NCI-H526 treated with DMSO at 0.1 percent for 48 hours (cell line): ENCODE results near the gene PDE4D.

Experiments
- DNase-seq: peaks from one replicate; lab custom pipeline; 2025; lab: John Stamatoyannopoulos, UW

The PDE4D gene

DNA sequence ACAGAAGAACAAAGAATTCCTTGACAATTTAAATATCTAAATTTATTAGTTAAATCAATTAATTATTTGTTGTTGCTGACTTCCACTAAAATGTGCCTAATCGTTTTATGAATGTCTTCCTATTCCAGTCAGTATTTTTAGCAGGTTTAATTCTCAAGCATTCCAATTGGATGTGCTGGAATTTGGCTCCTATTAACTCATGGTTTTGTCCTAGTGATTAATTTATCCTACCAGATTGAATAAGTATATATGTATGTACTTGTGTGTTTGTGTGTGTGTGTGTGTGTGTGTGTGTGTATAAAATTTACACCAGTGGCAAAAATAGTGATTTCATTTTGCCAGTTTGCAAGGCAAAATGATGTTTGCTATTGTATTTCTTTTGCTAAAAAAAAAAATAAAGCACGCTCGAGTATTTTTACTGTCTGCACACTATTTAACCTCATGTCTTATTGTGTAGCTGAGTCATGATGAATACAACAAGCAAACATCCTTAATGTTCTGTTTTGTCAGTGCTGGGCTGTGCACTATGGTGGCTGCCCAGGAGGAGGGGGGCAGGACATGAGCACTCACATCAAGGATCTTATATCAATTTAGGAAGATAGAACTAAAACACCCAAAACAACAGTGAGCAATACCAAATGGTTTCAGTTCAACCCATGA lies 375.5 kb downstream of the PDE4D start:
- DNase-seq: no peak

DNA sequence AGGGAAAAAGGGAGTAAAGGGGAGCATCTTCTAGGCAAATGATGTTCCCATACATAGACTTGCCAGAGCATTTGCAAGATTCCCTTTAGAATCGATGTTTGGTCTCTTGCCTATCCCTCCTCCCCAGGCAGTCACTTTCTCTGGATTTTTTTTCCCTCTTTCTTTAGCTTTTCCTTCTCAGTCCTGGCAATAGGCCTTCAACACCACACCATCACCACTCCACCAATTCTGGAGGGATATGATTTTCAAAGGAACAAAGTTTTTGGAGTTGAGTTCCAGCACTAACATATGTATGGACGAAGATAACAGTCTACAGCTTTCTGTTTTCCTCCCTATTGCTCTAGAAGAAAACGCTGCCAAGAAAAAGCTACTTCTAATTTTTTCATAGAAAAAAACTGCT lies 377.4 kb downstream of the PDE4D start:
- DNase-seq: no peak

- no peak for DNase-seq
These were observed 387.1 kb downstream of the PDE4D start for GRCh38 chr5:59506285-59506877.

GRCh38 chr5:59504043-59504442 lies 389.5 kb downstream of the PDE4D start:
- no peak for DNase-seq

GRCh38 chr5:59503220-59503619 lies 390.3 kb downstream of the PDE4D start:
- no peak for DNase-seq

GRCh38 chr5:59501316-59501715 lies 392.2 kb downstream of the PDE4D start:
- no peak for DNase-seq

GRCh38 chr5:59500014-59500413 lies 393.5 kb downstream of the PDE4D start:
- DNase-seq: no peak

- DNase-seq: no peak
These were observed 396.3 kb downstream of the PDE4D start for GRCh38 chr5:59497207-59497606.

GRCh38 chr5:59496524-59497134 lies 396.9 kb downstream of the PDE4D start:
- DNase-seq: no peak

GRCh38 chr5:59491945-59492344 lies 401.6 kb downstream of the PDE4D start:
- DNase-seq: no peak

DNA sequence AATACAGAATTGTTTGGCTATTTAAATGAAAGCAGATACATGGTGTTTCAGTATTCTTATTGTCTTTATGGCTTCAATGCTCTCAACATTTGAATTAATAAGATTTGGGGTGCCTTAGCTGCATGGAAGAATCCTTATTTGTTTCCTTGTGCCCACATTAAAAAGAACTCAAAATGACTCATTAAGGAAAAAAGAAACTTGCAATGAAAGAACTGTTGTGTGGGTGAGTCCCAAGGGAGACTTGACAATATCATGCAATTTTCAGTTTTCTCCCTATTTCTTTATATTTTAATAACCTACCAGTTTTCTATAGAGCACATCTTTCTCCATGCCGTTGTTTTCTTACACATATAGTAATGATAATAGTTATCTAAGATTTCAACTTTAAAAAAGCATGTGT lies 404.0 kb downstream of the PDE4D start:
- DNase-seq: no peak

GRCh38 chr5:59487772-59488729 lies 405.5 kb downstream of the PDE4D start:
- no peak for DNase-seq

GRCh38 chr5:59487068-59487686 lies 406.3 kb downstream of the PDE4D start:
- no peak for DNase-seq

GRCh38 chr5:59486508-59486907 lies 407.0 kb downstream of the PDE4D start:
- no peak for DNase-seq

- no peak for DNase-seq
These were observed 407.7 kb downstream of the PDE4D start for GRCh38 chr5:59485629-59486439.

DNA sequence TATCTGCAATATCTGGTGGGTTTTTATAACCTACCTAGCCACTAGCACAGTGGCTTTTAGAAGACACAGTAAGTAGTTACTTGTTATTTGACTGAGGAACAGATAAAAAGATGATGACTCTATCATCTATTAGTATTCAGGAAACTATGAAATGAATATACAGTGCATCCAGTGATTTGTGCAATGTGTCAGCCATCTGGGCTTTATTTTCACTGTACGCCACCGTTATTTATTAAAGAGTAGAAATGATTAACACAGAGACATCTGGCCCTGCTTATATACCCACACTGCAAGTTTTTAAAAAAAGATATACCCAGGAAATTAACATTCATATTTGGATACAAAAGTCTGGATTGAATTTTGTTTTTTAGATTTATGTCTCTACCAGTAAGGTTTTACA lies 408.4 kb downstream of the PDE4D start:
- no peak for DNase-seq

DNA sequence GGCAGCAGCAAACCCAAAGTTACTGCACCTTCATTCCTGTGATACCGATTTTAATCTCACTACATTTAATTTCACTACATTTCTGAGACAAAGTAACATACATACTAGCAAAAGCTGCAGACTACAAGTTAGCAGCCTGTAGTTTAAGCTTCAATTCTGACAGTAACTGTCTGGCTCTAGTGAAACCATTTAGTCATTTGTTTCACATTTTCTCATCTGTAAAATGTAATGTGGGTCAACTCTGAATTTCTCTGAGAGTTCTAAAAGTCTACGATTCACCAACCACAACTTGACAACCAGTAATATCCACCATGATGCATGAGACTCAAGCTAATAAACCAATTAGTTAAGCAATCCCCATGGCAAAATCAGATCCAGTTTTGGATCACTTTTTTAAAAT lies 408.9 kb downstream of the PDE4D start:
- no peak for DNase-seq

- no peak for DNase-seq
These were observed 409.5 kb downstream of the PDE4D start for GRCh38 chr5:59483971-59484472.

- no peak for DNase-seq
These were observed 414.4 kb downstream of the PDE4D start for GRCh38 chr5:59479086-59479485.

DNA sequence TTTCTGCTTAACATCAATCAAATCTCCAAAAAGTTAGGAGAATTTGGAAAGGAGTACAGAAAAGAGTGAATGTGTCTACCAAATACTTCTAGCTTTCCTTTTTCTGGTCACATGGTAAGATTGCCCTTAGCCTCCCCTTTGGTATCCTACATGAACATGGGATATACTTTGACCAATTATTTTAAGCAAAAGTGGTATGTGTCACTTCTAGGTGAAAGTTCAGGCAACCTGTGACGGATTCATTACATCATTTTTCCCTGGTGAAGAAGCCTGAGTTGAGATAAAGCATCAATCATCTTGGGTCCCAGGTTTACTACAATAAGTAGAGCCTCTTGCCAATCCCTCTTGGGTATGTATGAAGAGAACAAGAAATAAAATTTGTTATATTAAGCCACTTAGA lies 419.2 kb downstream of the PDE4D start:
- no peak for DNase-seq

DNA sequence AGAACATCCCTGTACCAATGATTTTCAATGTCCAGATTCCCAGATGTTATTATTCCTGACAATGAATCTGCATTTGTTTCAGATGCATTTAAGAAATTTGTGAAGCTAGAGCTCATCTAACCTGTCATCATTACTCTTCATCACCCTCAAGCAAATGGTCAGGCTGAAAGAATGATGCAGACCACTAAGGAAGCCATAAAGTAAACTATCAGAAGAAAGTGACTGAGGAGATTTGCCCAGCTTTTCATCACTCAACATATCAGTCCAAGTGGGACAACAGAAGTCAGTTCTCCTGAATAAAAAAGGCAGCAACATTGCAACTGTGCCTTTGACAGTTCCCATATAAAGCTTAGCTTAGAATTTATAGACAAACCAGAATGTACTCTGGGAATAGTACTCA lies 419.9 kb downstream of the PDE4D start:
- no peak for DNase-seq
